Spleen (tissue), 11 donors: ENCODE results near the gene WAPL. TPM values are rescaled to one million over a fixed set of nuclear protein-coding genes. Genes with fewer than 3 reads are reported as not detected.

Experiments
- DNase-seq: peaks from one replicate; pipeline ENCODE4 v3.0.0-alpha.2; 2020
- H3K27ac ChIP-seq, 8 donors: fragments of 200-600 bp; sonication (generic) in 7 of 8; 1 replicate in 4 of 8; 2 replicates in 4 of 8; pipeline versions ENCODE4 v1.5.0 to v1.8.0; 2016 to 2021; ENCODE audit warnings: inconsistent platforms in 4 of 8, mild to moderate bottlenecking in 4 of 8, moderate library complexity in 1 of 8
- H3K27me3 ChIP-seq, 7 donors: fragments of 200-600 bp; sonication (generic) in 6 of 7; replicated peaks in 1 of 7; 1 replicate in 4 of 7; 2 replicates in 3 of 7; pipeline versions ENCODE4 v1.5.0 to v1.8.0; 2016 to 2021; ENCODE audit warnings: inconsistent platforms in 3 of 7, mild to moderate bottlenecking in 1 of 7
- H3K36me3 ChIP-seq, 6 donors: fragments of 200-600 bp; sonication (generic) in 5 of 6; 1 replicate in 4 of 6; 2 replicates in 2 of 6; pipeline versions ENCODE4 v1.5.0 to v1.8.0; 2016 to 2021; ENCODE audit warnings: inconsistent platforms in 2 of 6
- H3K4me1 ChIP-seq, 6 donors: fragments of 200-600 bp; sonication (generic) in 5 of 6; 1 replicate in 3 of 6; 2 replicates in 3 of 6; pipeline versions ENCODE4 v1.5.0 to v1.8.0; 2016 to 2021; ENCODE audit warnings: inconsistent platforms in 3 of 6
- H3K4me3 ChIP-seq, 8 donors: fragments of 200-600 bp; sonication (generic) in 7 of 8; 1 replicate in 4 of 8; 2 replicates in 4 of 8; pipeline versions ENCODE4 v1.5.0 to v1.8.0; 2016 to 2021; ENCODE audit warnings: inconsistent platforms in 4 of 8, mild to moderate bottlenecking in 4 of 8, moderate library complexity in 2 of 8
- H3K9me3 ChIP-seq, 8 donors: fragments of 200-600 bp; sonication (generic) in 7 of 8; 1 replicate in 4 of 8; 2 replicates in 4 of 8; pipeline versions ENCODE4 v1.5.0 to v1.8.0; 2016 to 2021; ENCODE audit warnings: inconsistent platforms in 4 of 8
- POLR2A ChIP-seq, 3 donors: fragments of 450-650 bp; IDR thresholded peaks; one replicate each; pipeline ENCODE4 v1.5.1; 2017; ENCODE audit warnings: antibody characterized with exemption in 3 of 3, mild to moderate bottlenecking in 1 of 3
- POLR2AphosphoS5 ChIP-seq, 3 donors: sonication (generic); formaldehyde crosslinking; IDR thresholded peaks; one replicate each; pipeline ENCODE4 v1.5.1; 2017; ENCODE audit warnings: antibody characterized with exemption in 3 of 3
- WGBS, 5 donors: extraction: QIAGEN DNeasy Blood & Tissue Kit in 3 of 5; methylation state at CpG; one replicate each; pipeline versions ENCODE4 v1.1.5 to v1.1.7; 2013 to 2018; 5-methylcytosine and 5-hydroxymethylcytosine counted together
- intact Hi-C: fragments of 100-400 bp; cut with DNase I; formaldehyde crosslinking; loops from one replicate; pipeline ENCODE4 v1.15.0; 2023; ENCODE audit warnings: low total_unique reads
- polyA plus RNA-seq, 3 donors: library from polyadenylated mRNA; stranded (reverse); fragments of 200-250 nt; gene quantifications; one replicate each; pipeline ENCODE4 v1.2.1, GENCODE V29; 2013
- total RNA-seq, 7 donors: library from RNA; depleted of rRNA in 3 of 7; stranded (reverse); fragments of >200 nt in 3 of 7; fragmentation: NEBNext Ultra II Directional in 4 of 7; extraction: Animal tissue kit (Norgen Biotek cat#: 25700) in 4 of 7; gene quantifications; one replicate each; pipeline versions ENCODE4 v1.1.0 to v1.2.1, GENCODE V29; 2016 to 2021
- TF ChIP-seq, protein P1 (sequence below), 11 experiments: fragments of 200-600 bp in 7 of 11; fragments of 450-650 bp in 4 of 11; sonication (generic) in 4 of 11; IDR thresholded peaks in 8 of 11; conservative IDR thresholded peaks in 3 of 11; 1 replicate in 7 of 11; 2 replicates in 4 of 11; pipeline versions ENCODE4 v1.4.0 to v1.8.0; 2016 to 2021; ENCODE audit warnings: antibody characterized with exemption in 11 of 11, inconsistent platforms in 4 of 11, mild to moderate bottlenecking in 1 of 11
- donor health status: healthy with polysubstance abuse.
- donor health status: DM: no; HTN: no; CAD: no; lungs with moderate emphysema.
- donor health status: DM: no; HTN: no; CAD: no.
- donor health status: Bipolar disorder and iron deficiency.
- donor health status: healthy.
- donor health status: DM: no; HTN: no; CAD: no.
- donor health status: DM: yes; HTN: yes; CAD: no.

Gene WAPL
- total and polyA plus RNA-seq, 10 donors = 13.6 to 59.1 (median 43.0) TPM

DNA sequence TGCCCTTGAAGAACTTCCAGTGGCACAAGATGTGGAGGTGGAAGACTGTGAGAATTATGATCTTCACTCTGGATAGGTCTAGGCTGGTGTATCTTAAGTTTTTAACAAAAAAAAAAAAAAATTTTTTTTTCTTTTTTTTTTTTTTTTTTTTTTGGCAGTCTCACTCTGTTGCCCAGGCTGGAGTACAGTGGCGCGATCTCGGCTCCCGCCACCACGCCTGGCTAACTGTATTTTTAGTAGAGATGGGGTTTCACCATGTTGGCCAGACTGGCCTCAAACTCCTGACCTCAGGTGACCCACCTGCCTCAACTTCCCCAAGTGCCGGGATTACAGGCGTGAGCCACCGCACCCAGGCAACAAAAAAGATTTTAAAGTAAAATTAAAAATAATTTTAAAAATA is 37.9 kb downstream of the WAPL start:
- TF ChIP-seq POLR2AphosphoS5 (IDR thresholded peaks at IDR 0.05) (no peak), POLR2A (IDR thresholded peaks at IDR 0.05) (no peak)
- TF ChIP-seq, protein P1, sequence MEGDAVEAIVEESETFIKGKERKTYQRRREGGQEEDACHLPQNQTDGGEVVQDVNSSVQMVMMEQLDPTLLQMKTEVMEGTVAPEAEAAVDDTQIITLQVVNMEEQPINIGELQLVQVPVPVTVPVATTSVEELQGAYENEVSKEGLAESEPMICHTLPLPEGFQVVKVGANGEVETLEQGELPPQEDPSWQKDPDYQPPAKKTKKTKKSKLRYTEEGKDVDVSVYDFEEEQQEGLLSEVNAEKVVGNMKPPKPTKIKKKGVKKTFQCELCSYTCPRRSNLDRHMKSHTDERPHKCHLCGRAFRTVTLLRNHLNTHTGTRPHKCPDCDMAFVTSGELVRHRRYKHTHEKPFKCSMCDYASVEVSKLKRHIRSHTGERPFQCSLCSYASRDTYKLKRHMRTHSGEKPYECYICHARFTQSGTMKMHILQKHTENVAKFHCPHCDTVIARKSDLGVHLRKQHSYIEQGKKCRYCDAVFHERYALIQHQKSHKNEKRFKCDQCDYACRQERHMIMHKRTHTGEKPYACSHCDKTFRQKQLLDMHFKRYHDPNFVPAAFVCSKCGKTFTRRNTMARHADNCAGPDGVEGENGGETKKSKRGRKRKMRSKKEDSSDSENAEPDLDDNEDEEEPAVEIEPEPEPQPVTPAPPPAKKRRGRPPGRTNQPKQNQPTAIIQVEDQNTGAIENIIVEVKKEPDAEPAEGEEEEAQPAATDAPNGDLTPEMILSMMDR (IDR thresholded peaks at IDR 0.05 in 8 of 11, conservative IDR thresholded peaks at IDR 0.05 in 3 of 11) = no peak
- peaks cover 0 to 94% (median 40%) of the 10 kb centered on the region in 6 donors for H3K36me3 ChIP-seq
- H3K4me3 ChIP-seq = no peak overlapping the region
- H3K4me1 ChIP-seq = peaks cover 0 to 4% (median 0%) of the 10 kb centered on the region in 6 donors
- no peak for DNase-seq
- H3K27ac ChIP-seq = no peak overlapping the region
- H3K27me3 ChIP-seq = no peaks in the 10 kb centered on the region
- H3K9me3 ChIP-seq = no peaks in the 10 kb centered on the region
- 91 to 99% (median 98%) methylated on average over 7 to 8 of the region's 8 CpGs for WGBS, 5 donors
- intact Hi-C loops = no loop called here

DNA sequence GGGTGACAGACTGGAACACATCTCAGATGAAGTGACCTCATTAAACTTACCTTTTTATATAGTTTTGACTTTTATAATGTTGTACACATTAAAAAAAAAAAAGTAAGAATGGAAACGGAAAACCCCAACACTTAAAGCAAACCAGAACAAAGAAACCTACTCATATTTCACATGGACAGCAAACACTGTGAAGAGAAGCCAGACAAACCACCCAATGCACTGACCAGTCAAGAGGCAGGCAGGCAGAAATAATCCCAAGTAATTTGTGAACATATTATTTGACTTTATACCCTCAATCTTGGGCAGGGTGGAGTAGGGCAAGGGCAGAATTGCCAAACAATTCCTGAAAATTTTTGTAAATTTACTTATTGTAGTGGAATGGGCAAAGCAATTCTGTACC is 39.8 kb downstream of the WAPL start:
- Histone ChIP-seq H3K4me3 (no peak overlapping the region), H3K36me3 (peaks cover 0 to 92% (median 33%) of the 10 kb centered on the region in 6 donors), H3K4me1 (peaks cover 0 to 4% (median 0%) of the 10 kb centered on the region in 6 donors), H3K27me3 (no peaks in the 10 kb centered on the region), H3K9me3 (no peaks in the 10 kb centered on the region), H3K27ac (no peak overlapping the region)
- intact Hi-C loops = no loop called here
- no peak for DNase-seq
- TF ChIP-seq, protein P1 (IDR thresholded peaks at IDR 0.05 in 8 of 11, conservative IDR thresholded peaks at IDR 0.05 in 3 of 11) = no peak
- TF ChIP-seq POLR2A (IDR thresholded peaks at IDR 0.05) (no peak), POLR2AphosphoS5 (IDR thresholded peaks at IDR 0.05) (no peak)
- 76 to 92% (median 84%) methylated on average over 1 of the region's 1 CpG for WGBS, 5 donors

DNA sequence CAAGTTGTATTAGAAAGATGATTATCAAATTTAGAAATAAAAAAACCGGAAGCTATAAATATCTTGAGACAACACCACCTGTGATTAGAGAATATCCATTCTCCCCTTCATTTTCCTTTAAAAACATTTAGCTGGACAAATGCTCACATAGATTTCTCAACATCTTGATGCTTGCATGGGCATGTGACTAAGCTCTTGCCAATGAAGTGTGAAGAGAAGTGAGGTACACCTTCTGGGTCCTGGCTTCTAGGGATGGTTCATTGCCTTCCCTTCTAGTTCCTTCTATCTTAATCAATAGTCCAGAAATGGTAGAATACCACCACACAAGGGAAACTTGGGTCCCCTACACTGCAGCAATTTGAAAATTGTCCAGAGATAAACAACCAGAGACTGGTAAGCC is 41.0 kb downstream of the WAPL start:
- no peak overlapping the region for H3K27ac ChIP-seq
- 81 to 92% (median 89%) methylated on average over 1 of the region's 1 CpG for WGBS, 5 donors
- H3K9me3 ChIP-seq = no peaks in the 10 kb centered on the region
- TF ChIP-seq POLR2A (IDR thresholded peaks at IDR 0.05) (no peak), POLR2AphosphoS5 (IDR thresholded peaks at IDR 0.05) (no peak)
- TF ChIP-seq, protein P1 (IDR thresholded peaks at IDR 0.05 in 8 of 11, conservative IDR thresholded peaks at IDR 0.05 in 3 of 11) = no peak
- no peaks in the 10 kb centered on the region for H3K27me3 ChIP-seq
- H3K4me1 ChIP-seq = peaks cover 0 to 4% (median 0%) of the 10 kb centered on the region in 6 donors
- DNase-seq = no peak
- intact Hi-C loops = no loop called here
- no peak overlapping the region for H3K4me3 ChIP-seq
- H3K36me3 ChIP-seq = peaks cover 0 to 92% (median 36%) of the 10 kb centered on the region in 6 donors

DNA sequence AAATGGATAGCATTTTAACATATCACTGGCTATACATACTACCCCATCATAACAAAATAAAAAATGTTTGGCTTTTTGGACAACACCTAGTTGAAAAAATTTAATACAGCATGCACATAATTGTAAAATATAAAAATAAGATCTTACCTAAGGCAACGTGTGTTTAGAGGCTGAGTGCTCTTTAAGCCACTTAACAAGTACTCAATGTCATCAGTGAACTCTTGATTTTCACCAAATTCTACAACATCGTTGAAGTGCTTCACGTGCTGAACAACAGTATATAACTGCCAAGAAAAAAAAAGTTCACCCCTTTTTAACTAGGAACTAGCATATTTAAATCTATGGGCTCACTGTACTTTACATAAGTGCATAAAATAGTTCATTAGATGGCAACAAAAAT is 49.5 kb downstream of the WAPL start:
- 90 to 92% (median 91%) methylated on average over 3 of the region's 3 CpGs for WGBS, 5 donors
- no peak overlapping the region for H3K4me3 ChIP-seq
- H3K9me3 ChIP-seq = no peaks in the 10 kb centered on the region
- peaks cover 0 to 100% (median 53%) of the 10 kb centered on the region in 6 donors for H3K36me3 ChIP-seq
- no peak overlapping the region for H3K27ac ChIP-seq
- intact Hi-C loops = no loop called here
- no peak for TF ChIP-seq POLR2AphosphoS5 (IDR thresholded peaks at IDR 0.05)
- TF ChIP-seq, protein P1 (IDR thresholded peaks at IDR 0.05 in 8 of 11, conservative IDR thresholded peaks at IDR 0.05 in 3 of 11) = no peak
- TF ChIP-seq POLR2A (IDR thresholded peaks at IDR 0.05) = no peak
- no peaks in the 10 kb centered on the region for H3K4me1 ChIP-seq
- H3K27me3 ChIP-seq = no peaks in the 10 kb centered on the region
- no peak for DNase-seq
